ENCODE results near the gene NUTF2. TPM values are rescaled to one million over a fixed set of nuclear protein-coding genes. Genes with fewer than 3 reads are reported as not detected.

Gene NUTF2
- total RNA-seq, 5 donors from 2014 or later (not counting 1 experiment from before 2014, with no cell fraction given), result 37.4 to 55.0 (median 48.3) TPM

GRCh38 chr16:67869653-67870052 is 22.9 kb downstream of the NUTF2 start:
- Histone ChIP-seq H3K27ac (ENCODE audit: low read length) (no peak overlapping the region), H3K27me3 (replicated peaks in 1 of 2; ENCODE audit: control insufficient read depth in 2 of 2, extremely low read depth in 1 of 2, insufficient read depth in 2 of 2, low read length in 1 of 2) (no peaks in the 10 kb centered on the region), H3K9me3 (no peaks in the 10 kb centered on the region), H3K4me3 (ENCODE audit: control insufficient read depth in 1 of 2, extremely low read depth in 1 of 2, low read length in 1 of 2) (no peak overlapping the region), H3K36me3 (ENCODE audit: control insufficient read depth in 2 of 2, extremely low read depth in 1 of 2, insufficient read depth in 1 of 2, low read length in 1 of 2) (peaks cover 6 to 29% of the 10 kb centered on the region in 2 donors), H3K4me1 (ENCODE audit: control insufficient read depth in 1 of 2, extremely low read depth in 1 of 2, insufficient read depth in 2 of 2, low read length in 2 of 2) (peaks cover 11 to 22% of the 10 kb centered on the region in 2 experiments)
- H3K4me1 Mint-ChIP-seq, result peaks cover 12 to 22% (median 18%) of the 10 kb centered on the region in 3 donors
- H3K36me3 Mint-ChIP-seq, result peaks cover 14% of the 10 kb centered on the region
- H3K4me3 Mint-ChIP-seq, result no peak overlapping the region
- ChIA-PET CTCF (no interaction called here), POLR2A (no interaction called here)
- no peaks in the 10 kb centered on the region for H3K9me3 Mint-ChIP-seq
- no peaks in the 10 kb centered on the region for H3K27me3 Mint-ChIP-seq
- 98% methylated on average over 7 of the region's 7 CpGs for WGBS (ENCODE audit: insufficient coverage)
- no peak for ATAC-seq (replicated peaks in 1 of 4)
- H3K27ac Mint-ChIP-seq, result no peak overlapping the region
- no peak for DNase-seq

- peak overlapping the region in 1 of 2 donors; percentile 91 for H3K27ac Mint-ChIP-seq
- no peaks in the 10 kb centered on the region for H3K9me3 Mint-ChIP-seq
- no peaks in the 10 kb centered on the region for H3K27me3 Mint-ChIP-seq
- ChIA-PET CTCF (interaction anchor here in 1 of 2 donors (0.6 to 0.7 kb wide), 2 partner anchors 72 to 132 kb away, joined by 3 read pairs; no protein-coding TSS in a partner anchor), POLR2A (interaction anchor here in 1 of 2 donors (0.7 kb wide), 1 partner anchor 19 kb away, joined by 14 read pairs; no protein-coding TSS in a partner anchor)
- Histone ChIP-seq H3K4me3 (ENCODE audit: control insufficient read depth in 1 of 2, extremely low read depth in 1 of 2, low read length in 1 of 2) (no peak overlapping the region), H3K4me1 (ENCODE audit: control insufficient read depth in 1 of 2, extremely low read depth in 1 of 2, insufficient read depth in 2 of 2, low read length in 2 of 2) (peaks cover 14 to 38% of the 10 kb centered on the region in 2 experiments), H3K27me3 (replicated peaks in 1 of 2; ENCODE audit: control insufficient read depth in 2 of 2, extremely low read depth in 1 of 2, insufficient read depth in 2 of 2, low read length in 1 of 2) (no peaks in the 10 kb centered on the region), H3K36me3 (ENCODE audit: control insufficient read depth in 2 of 2, extremely low read depth in 1 of 2, insufficient read depth in 1 of 2, low read length in 1 of 2) (peaks cover 2 to 28% of the 10 kb centered on the region in 2 donors), H3K9me3 (no peaks in the 10 kb centered on the region), H3K27ac (ENCODE audit: low read length) (no peak overlapping the region)
- DNase-seq (no peak), ATAC-seq (replicated peaks in 1 of 4) (no peak)
- H3K36me3 Mint-ChIP-seq, result peaks cover 14% of the 10 kb centered on the region
- peak overlapping the region in 1 of 3 donors; percentile 95 for H3K4me3 Mint-ChIP-seq
- peaks cover 28 to 38% (median 34%) of the 10 kb centered on the region in 3 donors for H3K4me1 Mint-ChIP-seq
- WGBS (ENCODE audit: insufficient coverage), result 82% methylated on average over 2 of the region's 3 CpGs
Measured at GRCh38 chr16:67871256-67871655, 24.5 kb downstream of the NUTF2 start.

- H3K27me3 ChIP-seq (replicated peaks in 1 of 2; ENCODE audit: control insufficient read depth in 2 of 2, extremely low read depth in 1 of 2, insufficient read depth in 2 of 2, low read length in 1 of 2), result no peaks in the 10 kb centered on the region
- ATAC-seq (replicated peaks in 1 of 4), result no peak
- peak overlapping the region; percentile 90 for H3K27ac ChIP-seq (ENCODE audit: low read length)
- peaks cover 29 to 42% (median 35%) of the 10 kb centered on the region in 3 donors for H3K4me1 Mint-ChIP-seq
- no peak for DNase-seq
- peaks cover 8 to 34% of the 10 kb centered on the region in 2 donors for H3K36me3 ChIP-seq (ENCODE audit: control insufficient read depth in 2 of 2, extremely low read depth in 1 of 2, insufficient read depth in 1 of 2, low read length in 1 of 2)
- ChIA-PET CTCF (no interaction called here), POLR2A (no interaction called here)
- peaks cover 17% of the 10 kb centered on the region for H3K36me3 Mint-ChIP-seq
- H3K9me3 Mint-ChIP-seq, result no peaks in the 10 kb centered on the region
- H3K4me3 Mint-ChIP-seq, result peak overlapping the region; percentile 90 to 95 (median 92)
- WGBS (ENCODE audit: insufficient coverage), result no CpG with 5 or more reads among the region's 2 CpGs
- H3K27ac Mint-ChIP-seq, result peak overlapping the region; percentile 87 to 91
- no peaks in the 10 kb centered on the region for H3K27me3 Mint-ChIP-seq
- no peaks in the 10 kb centered on the region for H3K9me3 ChIP-seq
- H3K4me3 ChIP-seq (ENCODE audit: control insufficient read depth in 1 of 2, extremely low read depth in 1 of 2, low read length in 1 of 2), result peak overlapping the region; percentile 85 to 94
- peaks cover 14 to 43% of the 10 kb centered on the region in 2 experiments for H3K4me1 ChIP-seq (ENCODE audit: control insufficient read depth in 1 of 2, extremely low read depth in 1 of 2, insufficient read depth in 2 of 2, low read length in 2 of 2)
Measured at GRCh38 chr16:67872131-67872630, 25.4 kb downstream of the NUTF2 start.

GRCh38 chr16:67872631-67873434 is 26.1 kb downstream of the NUTF2 start, which contains the start of gene EDC4:
Gene EDC4, plus strand, starts transcription at chr16:67873052. Its CDS starts 210 bp downstream, at chr16:67873262.
- Histone ChIP-seq H3K27ac (ENCODE audit: low read length) (peak within 1 kb of the TSS; percentile 90), H3K36me3 (ENCODE audit: control insufficient read depth in 2 of 2, extremely low read depth in 1 of 2, insufficient read depth in 1 of 2, low read length in 1 of 2) (peaks cover 11 to 35% of the 10 kb centered on the region in 2 donors), H3K4me3 (ENCODE audit: control insufficient read depth in 1 of 2, extremely low read depth in 1 of 2, low read length in 1 of 2) (peak within 1 kb of the TSS; percentile 85 to 94), H3K27me3 (replicated peaks in 1 of 2; ENCODE audit: control insufficient read depth in 2 of 2, extremely low read depth in 1 of 2, insufficient read depth in 2 of 2, low read length in 1 of 2) (no peaks in the 10 kb centered on the region), H3K9me3 (no peaks in the 10 kb centered on the region), H3K4me1 (ENCODE audit: control insufficient read depth in 1 of 2, extremely low read depth in 1 of 2, insufficient read depth in 2 of 2, low read length in 2 of 2) (peaks cover 14 to 43% of the 10 kb centered on the region in 2 experiments)
- H3K27me3 Mint-ChIP-seq, result no peaks in the 10 kb centered on the region
- DNase-seq (peak; percentile 63 to 91 (median 82)), ATAC-seq (replicated peaks in 1 of 4) (peak; percentile 91 to 96 (median 92))
- POLR2A ChIA-PET, result no interaction called here
- WGBS (ENCODE audit: insufficient coverage), result 2% methylated on average over 71 of the region's 72 CpGs
- peak within 1 kb of the TSS; percentile 89 to 91 for H3K27ac Mint-ChIP-seq
- H3K4me3 Mint-ChIP-seq, result peak within 1 kb of the TSS; percentile 90 to 95 (median 92)
- peaks cover 29 to 42% (median 35%) of the 10 kb centered on the region in 3 donors for H3K4me1 Mint-ChIP-seq
- H3K9me3 Mint-ChIP-seq, result no peaks in the 10 kb centered on the region
- CTCF ChIA-PET, result interaction anchor here in 1 of 2 donors (0.8 kb wide), 1 partner anchor 11 kb away, joined by 3 read pairs; no protein-coding TSS in a partner anchor
- peaks cover 24% of the 10 kb centered on the region for H3K36me3 Mint-ChIP-seq

GRCh38 chr16:67873435-67874370 is 27.0 kb downstream of the NUTF2 start:
- Mint-ChIP-seq H3K27ac (peak overlapping the region; percentile 89 to 91), H3K27me3 (no peaks in the 10 kb centered on the region), H3K4me1 (peaks cover 29 to 42% (median 35%) of the 10 kb centered on the region in 3 donors), H3K36me3 (peaks cover 26% of the 10 kb centered on the region), H3K9me3 (no peaks in the 10 kb centered on the region), H3K4me3 (peak overlapping the region; percentile 90 to 95 (median 92))
- DNase-seq, result no peak
- peak in 3 of 4 experiments; percentile 4 to 20 (median 15) for ATAC-seq (replicated peaks in 1 of 4)
- no peaks in the 10 kb centered on the region for H3K9me3 ChIP-seq
- CTCF ChIA-PET, result interaction anchor here (0.8 to 1.0 kb wide), 2 partner anchors 10 to 61 kb away, joined by 3 read pairs; no protein-coding TSS in a partner anchor
- 5% methylated on average over 19 of the region's 23 CpGs for WGBS (ENCODE audit: insufficient coverage)
- peaks cover 14 to 43% of the 10 kb centered on the region in 2 experiments for H3K4me1 ChIP-seq (ENCODE audit: control insufficient read depth in 1 of 2, extremely low read depth in 1 of 2, insufficient read depth in 2 of 2, low read length in 2 of 2)
- peaks cover 19 to 38% of the 10 kb centered on the region in 2 donors for H3K36me3 ChIP-seq (ENCODE audit: control insufficient read depth in 2 of 2, extremely low read depth in 1 of 2, insufficient read depth in 1 of 2, low read length in 1 of 2)
- POLR2A ChIA-PET, result interaction anchor here in 1 of 2 donors (0.6 kb wide), 1 partner anchor 835 kb away, joined by 5 read pairs; no protein-coding TSS in a partner anchor
- no peaks in the 10 kb centered on the region for H3K27me3 ChIP-seq (replicated peaks in 1 of 2; ENCODE audit: control insufficient read depth in 2 of 2, extremely low read depth in 1 of 2, insufficient read depth in 2 of 2, low read length in 1 of 2)
- peak overlapping the region; percentile 85 to 94 for H3K4me3 ChIP-seq (ENCODE audit: control insufficient read depth in 1 of 2, extremely low read depth in 1 of 2, low read length in 1 of 2)
- peak overlapping the region; percentile 58 for H3K27ac ChIP-seq (ENCODE audit: low read length)
